Thymus (tissue), 11 donors: ENCODE measurements around the gene BRD3OS. TPM values are rescaled to one million over a fixed set of nuclear protein-coding genes. Genes with fewer than 3 reads are reported as not detected.

Experiments
- DNase-seq, 9 donors: peaks; one replicate each; pipeline ENCODE4 v3.0.0-alpha.2; 2013; ENCODE audit warnings: low spot score in 9 of 9, low read depth in 6 of 9, missing footprints in 1 of 9
- H3K27ac ChIP-seq, 2 donors: one replicate each; pipeline ENCODE4 v1.5.1; 2013; ENCODE audit warnings: control low read depth in 1 of 2, low read depth in 1 of 2, low read length in 1 of 2, mild to moderate bottlenecking in 1 of 2, moderate library complexity in 1 of 2
- H3K27me3 ChIP-seq, 2 donors: one replicate each; pipeline ENCODE4 v1.5.1; 2013; ENCODE audit warnings: low read length in 1 of 2; ENCODE audit not compliant: control insufficient read depth in 2 of 2, insufficient read depth in 1 of 2
- H3K36me3 ChIP-seq, 2 donors: one replicate each; pipeline ENCODE4 v1.5.1; 2013; ENCODE audit warnings: low read length in 1 of 2, mild to moderate bottlenecking in 1 of 2, moderate library complexity in 1 of 2; ENCODE audit not compliant: control insufficient read depth in 2 of 2, insufficient read depth in 2 of 2
- H3K4me1 ChIP-seq, 2 donors: one replicate each; pipeline ENCODE4 v1.5.1; 2013; ENCODE audit warnings: low read length in 2 of 2; ENCODE audit not compliant: control insufficient read depth in 2 of 2, insufficient read depth in 2 of 2
- H3K4me3 ChIP-seq, 2 donors: one replicate each; pipeline ENCODE4 v1.5.1; 2013; ENCODE audit warnings: low read length in 2 of 2, control low read depth in 1 of 2, mild to moderate bottlenecking in 1 of 2
- H3K9me3 ChIP-seq, 2 donors: one replicate each; pipeline ENCODE4 v1.5.1; 2013; ENCODE audit warnings: low read length in 1 of 2, mild to moderate bottlenecking in 1 of 2; ENCODE audit not compliant: control insufficient read depth in 2 of 2, insufficient read depth in 1 of 2
- WGBS: extraction: QIAGEN DNeasy Blood & Tissue Kit; methylation state at CpG from one replicate; pipeline ENCODE4 v1.1.7; 2013; 5-methylcytosine and 5-hydroxymethylcytosine counted together
- polyA plus RNA-seq: library from polyadenylated mRNA; stranded (reverse); fragments of 200-250 nt; gene quantifications from one replicate; pipeline ENCODE4 v1.2.3, GENCODE V29; 2013
- total RNA-seq: library from RNA; stranded (reverse); fragments of 120-200 nt; gene quantifications from one replicate; pipeline ENCODE4 v1.2.4, GENCODE V29; 2013
- donor health status: healthy.

BRD3OS gene
- total and polyA plus RNA-seq, 2 donors = 9.9 to 12.4 TPM

DNA sequence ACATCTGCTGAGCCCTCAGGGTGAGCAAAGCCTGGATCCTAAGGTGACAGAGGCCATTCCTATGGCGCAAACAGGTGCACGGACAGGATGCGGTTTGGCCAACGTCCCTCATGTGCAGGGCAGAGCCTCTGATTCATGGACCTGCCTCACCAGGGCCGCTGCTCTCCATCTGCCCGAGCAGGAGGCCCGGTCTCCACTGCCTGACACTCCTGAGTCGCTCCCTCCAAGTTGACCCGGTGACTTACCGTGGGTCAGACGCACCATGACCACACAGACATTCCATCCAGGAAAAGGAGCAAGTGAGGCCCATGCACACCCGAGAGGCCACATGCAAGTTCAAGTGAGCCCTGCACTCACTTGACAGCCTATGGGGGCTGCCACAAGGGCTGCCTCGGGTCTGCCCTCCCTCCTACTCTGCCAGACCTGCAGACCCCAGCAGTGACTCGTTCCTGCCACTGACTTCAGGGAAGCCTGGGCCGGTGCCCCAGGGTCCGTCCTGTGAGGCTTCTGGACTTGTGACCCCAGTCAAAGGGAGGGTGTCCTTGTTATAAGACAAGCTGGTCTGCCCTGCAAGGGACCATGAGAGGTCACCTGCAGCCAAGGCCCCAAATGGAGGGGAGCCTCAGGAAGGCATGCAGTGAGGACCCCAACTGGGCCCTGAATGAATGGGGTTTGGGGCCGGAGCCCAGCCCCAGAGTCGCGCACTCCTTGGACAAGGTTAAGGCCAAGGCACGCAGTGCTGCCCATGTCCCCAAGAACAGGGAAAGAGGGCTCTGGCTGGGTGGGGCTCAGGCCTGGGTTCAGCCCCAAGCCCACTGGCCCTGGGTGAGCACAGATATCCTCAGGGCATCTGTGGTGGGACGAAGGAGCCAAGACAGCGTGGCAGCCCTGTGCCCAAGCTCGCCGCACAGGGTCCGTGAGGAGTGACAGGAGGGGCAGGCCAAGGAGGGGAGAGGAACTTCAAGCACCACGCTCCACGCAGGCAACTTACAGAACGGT is 10.1 kb downstream of the BRD3OS start:
- 95% methylated on average over 28 of the region's 28 CpGs for WGBS
- Histone ChIP-seq H3K4me3 (no peak overlapping the region), H3K9me3 (peaks cover 2 to 4% of the 10 kb centered on the region in 2 donors), H3K36me3 (peaks cover 74 to 80% of the 10 kb centered on the region in 2 donors), H3K27me3 (no peaks in the 10 kb centered on the region), H3K4me1 (peaks cover 0 to 3% of the 10 kb centered on the region in 2 donors), H3K27ac (no peak overlapping the region)
- DNase-seq = no peak

DNA sequence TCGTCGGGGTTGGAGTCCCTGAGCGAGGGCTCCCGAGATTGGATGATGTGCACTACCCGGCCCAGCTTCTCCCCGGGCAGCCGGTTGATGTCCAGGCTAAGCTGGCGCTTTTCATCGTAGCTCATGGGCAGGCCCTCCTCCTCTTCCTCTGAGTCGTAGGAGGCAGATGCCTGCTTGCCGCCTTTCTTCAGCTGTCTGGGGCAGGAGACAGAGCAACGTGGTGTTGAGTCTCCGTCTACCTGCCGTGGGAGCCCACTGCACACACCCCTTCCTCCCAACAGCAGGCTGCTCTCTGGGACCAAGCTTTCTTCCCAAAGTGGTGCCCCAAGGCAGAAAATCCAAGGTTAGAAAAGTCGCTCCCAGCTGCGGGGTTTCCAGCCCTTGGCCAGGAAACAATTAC is 10.8 kb downstream of the BRD3OS start:
- DNase-seq = no peak
- peaks cover 75 to 80% of the 10 kb centered on the region in 2 donors for H3K36me3 ChIP-seq
- no peak overlapping the region for H3K4me3 ChIP-seq
- no peaks in the 10 kb centered on the region for H3K27me3 ChIP-seq
- H3K4me1 ChIP-seq = peaks cover 0 to 3% of the 10 kb centered on the region in 2 donors
- H3K9me3 ChIP-seq = peaks cover 2 to 4% of the 10 kb centered on the region in 2 donors
- H3K27ac ChIP-seq = no peak overlapping the region
- WGBS = 97% methylated on average over 16 of the region's 16 CpGs

DNA sequence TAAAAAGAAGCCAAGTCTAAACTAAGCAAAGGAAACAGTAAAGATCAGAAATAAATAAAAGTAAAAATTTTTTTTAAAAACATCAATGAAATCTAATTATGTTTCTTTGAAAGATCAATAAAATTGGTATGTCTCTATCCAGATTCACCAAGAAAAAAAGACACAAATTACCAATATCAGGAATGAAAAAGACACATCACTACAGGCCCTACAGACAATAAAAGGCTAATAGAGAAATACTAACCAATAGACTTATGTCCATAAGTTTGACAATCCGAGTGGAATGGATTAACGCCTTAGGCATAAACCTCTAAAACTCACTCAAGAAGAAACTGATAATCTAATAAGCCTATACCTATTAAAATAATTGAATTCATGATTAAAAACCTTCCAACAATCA is 12.4 kb downstream of the BRD3OS start:
- no peaks in the 10 kb centered on the region for H3K27me3 ChIP-seq
- peaks cover 2 to 4% of the 10 kb centered on the region in 2 donors for H3K9me3 ChIP-seq
- H3K4me1 ChIP-seq = no peaks in the 10 kb centered on the region
- H3K36me3 ChIP-seq = peaks cover 77 to 81% of the 10 kb centered on the region in 2 donors
- no peak for DNase-seq
- WGBS = 96% methylated on average over 2 of the region's 2 CpGs
- no peak overlapping the region for H3K27ac ChIP-seq
- no peak overlapping the region for H3K4me3 ChIP-seq

DNA sequence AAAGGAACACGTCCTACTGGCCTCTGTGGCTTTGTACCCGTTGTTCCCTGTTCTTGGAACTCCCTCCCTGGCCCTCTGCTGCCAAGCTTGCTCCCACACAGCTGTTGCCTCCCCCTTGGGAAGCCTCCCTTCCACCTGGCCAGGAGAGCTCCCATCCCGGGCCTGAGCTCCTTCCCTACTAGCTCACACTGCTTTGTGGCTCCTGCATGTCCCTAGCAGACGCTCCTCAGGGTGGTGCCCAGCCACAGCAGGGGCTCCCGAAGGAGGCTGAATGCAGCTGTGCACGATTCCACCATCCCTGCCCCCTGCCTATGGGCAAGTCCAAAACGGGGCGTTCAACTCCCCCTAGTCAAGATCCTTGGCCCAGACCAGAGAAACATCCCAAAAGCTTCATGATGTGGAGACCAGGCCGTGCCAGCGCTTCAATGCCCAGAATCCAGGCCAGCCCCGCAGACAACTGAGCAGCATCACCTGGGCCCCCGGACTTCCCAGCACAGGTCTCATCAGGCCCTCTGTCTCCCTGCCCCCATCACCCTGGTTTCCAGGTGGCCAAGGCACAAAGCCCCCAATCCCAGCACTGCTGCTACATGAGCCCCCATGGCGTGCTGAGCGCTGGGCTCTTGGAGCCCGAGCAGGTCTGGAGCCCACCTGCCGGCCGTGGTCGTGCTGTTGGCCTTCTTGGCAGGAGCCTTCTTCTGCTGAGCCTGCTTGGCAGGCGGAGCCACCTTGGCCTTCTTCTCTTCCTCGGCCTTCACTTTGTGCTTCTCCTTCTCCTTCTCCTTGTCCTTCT is 14.3 kb downstream of the BRD3OS start:
- no peak overlapping the region for H3K27ac ChIP-seq
- WGBS = 98% methylated on average over 20 of the region's 20 CpGs
- H3K4me1 ChIP-seq = no peaks in the 10 kb centered on the region
- no peaks in the 10 kb centered on the region for H3K27me3 ChIP-seq
- H3K4me3 ChIP-seq = no peak overlapping the region
- H3K36me3 ChIP-seq = peaks cover 76 to 78% of the 10 kb centered on the region in 2 donors
- no peak for DNase-seq
- peaks cover 0 to 4% of the 10 kb centered on the region in 2 donors for H3K9me3 ChIP-seq

DNA sequence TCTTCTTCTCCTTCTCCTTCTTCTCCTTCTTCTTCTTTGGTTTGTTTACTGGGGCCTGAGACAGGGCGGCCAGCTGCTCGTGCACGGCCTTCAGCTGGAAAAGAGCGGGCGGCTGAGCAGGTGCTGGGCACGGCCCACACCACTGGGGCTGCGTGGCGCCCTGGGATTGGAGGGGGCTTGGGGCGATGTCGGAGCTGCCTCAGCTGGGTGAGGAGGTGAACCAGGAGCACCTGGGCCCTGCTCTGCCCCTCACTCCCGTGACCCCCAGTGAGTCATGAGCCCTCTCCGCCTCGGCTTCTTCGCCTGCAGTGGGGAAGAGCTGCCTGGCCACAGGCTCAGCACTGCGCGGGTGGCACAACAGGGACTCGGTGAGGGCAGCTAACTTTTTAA is 14.9 kb downstream of the BRD3OS start:
- peaks cover 0 to 4% of the 10 kb centered on the region in 2 donors for H3K9me3 ChIP-seq
- DNase-seq = no peak
- WGBS = 95% methylated on average over 17 of the region's 17 CpGs
- no peak overlapping the region for H3K27ac ChIP-seq
- H3K27me3 ChIP-seq = no peaks in the 10 kb centered on the region
- H3K4me3 ChIP-seq = no peak overlapping the region
- H3K4me1 ChIP-seq = no peaks in the 10 kb centered on the region
- peaks cover 76 to 78% of the 10 kb centered on the region in 2 donors for H3K36me3 ChIP-seq

DNA sequence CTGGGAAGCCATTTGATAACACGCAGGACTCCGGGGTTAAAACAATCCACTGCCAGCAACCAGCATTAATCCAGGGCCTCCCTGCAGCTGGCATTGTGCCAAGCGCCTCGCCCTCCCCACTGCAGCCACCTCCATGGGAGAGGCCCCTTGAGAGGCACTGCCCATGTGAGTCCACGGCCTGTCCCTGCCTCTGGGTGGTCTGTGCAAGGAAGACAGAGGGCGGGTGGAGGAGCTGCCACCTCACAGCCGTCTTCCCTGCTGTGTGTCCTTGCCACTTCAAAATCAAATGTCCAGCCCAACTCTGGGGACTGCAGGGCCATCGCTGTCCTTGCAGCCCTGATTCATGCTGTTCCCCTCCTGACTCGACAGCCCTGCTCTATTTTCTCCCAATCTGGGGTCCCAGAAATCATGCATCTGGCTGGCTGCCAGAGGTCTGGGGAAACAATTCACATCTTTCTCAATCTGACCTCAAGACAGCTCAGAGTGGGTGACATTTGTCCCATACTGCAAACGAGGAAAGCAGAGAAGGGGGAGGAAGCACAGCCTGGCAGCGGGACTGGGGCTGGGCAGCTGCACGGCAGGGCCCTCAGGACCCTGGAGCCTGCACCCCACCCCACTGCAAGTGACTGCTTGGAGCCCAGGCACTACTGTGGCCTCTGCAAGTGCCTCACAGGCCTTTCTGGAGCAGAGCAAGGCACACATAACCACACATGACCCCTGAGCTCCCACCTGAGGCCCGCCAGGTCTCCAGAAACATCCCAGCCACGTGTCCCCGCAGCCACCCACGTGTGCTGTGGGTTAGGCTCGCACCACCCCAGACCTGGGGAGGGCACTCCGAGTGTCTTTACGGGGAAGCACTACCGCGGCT is 15.7 kb downstream of the BRD3OS start:
- Histone ChIP-seq H3K27ac (no peak overlapping the region), H3K4me3 (no peak overlapping the region), H3K36me3 (peaks cover 76 to 78% of the 10 kb centered on the region in 2 donors), H3K9me3 (peaks cover 0 to 4% of the 10 kb centered on the region in 2 donors), H3K27me3 (no peaks in the 10 kb centered on the region), H3K4me1 (no peaks in the 10 kb centered on the region)
- DNase-seq = no peak
- WGBS = 94% methylated on average over 21 of the region's 21 CpGs

DNA sequence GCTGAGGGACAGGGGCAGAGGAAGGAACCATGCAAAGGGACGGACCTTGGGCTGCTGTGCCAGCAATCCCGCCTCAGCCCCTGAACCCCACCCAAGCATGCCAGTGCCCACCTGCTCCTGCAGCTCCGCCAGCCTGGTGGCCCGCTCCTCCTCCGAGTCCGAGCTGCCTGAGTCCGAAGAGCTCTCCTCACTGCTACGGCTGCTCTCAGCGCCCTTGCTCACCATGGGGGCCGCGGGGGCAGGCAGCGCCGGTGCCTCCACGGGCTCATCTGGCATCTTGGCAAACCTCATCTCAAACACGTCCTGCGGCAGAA is 16.3 kb downstream of the BRD3OS start:
- 97% methylated on average over 16 of the region's 16 CpGs for whole genome bisulfite sequencing
- H3K27me3 ChIP-seq = no peaks in the 10 kb centered on the region
- H3K36me3 ChIP-seq = peaks cover 78% of the 10 kb centered on the region in 2 donors

DNA sequence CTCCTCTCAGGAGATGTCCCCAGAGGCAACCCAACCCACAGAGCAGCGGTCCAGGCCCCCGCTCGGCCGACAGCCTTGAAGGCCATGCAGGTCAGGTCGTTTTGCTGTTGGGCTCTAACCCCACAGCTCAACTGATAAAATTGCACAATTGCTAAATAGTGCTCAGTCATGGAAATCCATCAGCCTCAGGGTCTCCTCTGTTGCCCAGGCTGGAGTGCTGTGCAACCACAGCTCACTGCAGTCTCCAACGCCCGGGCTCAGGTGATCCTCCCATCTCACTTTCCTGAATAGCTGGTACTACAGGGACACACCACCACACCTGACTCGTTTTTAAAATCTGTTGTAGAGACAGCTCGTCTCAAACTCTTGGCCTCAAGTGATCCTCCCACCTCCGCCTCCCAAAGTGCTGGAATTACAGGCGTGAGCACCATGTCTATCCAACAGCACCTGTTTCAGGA is 18.3 kb downstream of the BRD3OS start:
- 95% methylated on average over 11 of the region's 11 CpGs for WGBS
- H3K9me3 ChIP-seq = peaks cover 0 to 4% of the 10 kb centered on the region in 2 donors
- no peak overlapping the region for H3K27ac ChIP-seq
- no peaks in the 10 kb centered on the region for H3K4me1 ChIP-seq
- DNase-seq = no peak
- no peak overlapping the region for H3K4me3 ChIP-seq
- H3K36me3 ChIP-seq = peaks cover 89 to 95% of the 10 kb centered on the region in 2 donors
- H3K27me3 ChIP-seq = no peaks in the 10 kb centered on the region

More for the DNA sequence above, 16.3 kb downstream of the BRD3OS start:
- no peak overlapping the region for H3K4me3 ChIP-seq
- peaks cover 0 to 4% of the 10 kb centered on the region in 2 donors for H3K9me3 ChIP-seq
- H3K4me1 ChIP-seq = no peaks in the 10 kb centered on the region
- no peak overlapping the region for H3K27ac ChIP-seq
- DNase-seq = no peak
